ENCODE data around the gene FMNL2.

Gene FMNL2

GRCh38 chr2:152440049-152440448, 105.1 kb downstream of the FMNL2 start:
- TF ChIP-seq CTCF (conservative IDR thresholded peaks at IDR 0.05; ENCODE audit: control insufficient read depth, insufficient read depth, low read depth, low read length): no peak
- no peak overlapping the region for H3K4me3 ChIP-seq (ENCODE audit: control insufficient read depth, low read depth, low read length)
- DNase-seq (ENCODE audit: low read depth): no peak

GRCh38 chr2:152440460-152440859, 105.5 kb downstream of the FMNL2 start:
- DNase-seq (ENCODE audit: low read depth): no peak
- no peak overlapping the region for H3K4me3 ChIP-seq (ENCODE audit: control insufficient read depth, low read depth, low read length)
- no peak for TF ChIP-seq CTCF (conservative IDR thresholded peaks at IDR 0.05; ENCODE audit: control insufficient read depth, insufficient read depth, low read depth, low read length)

- no peak for TF ChIP-seq CTCF (conservative IDR thresholded peaks at IDR 0.05; ENCODE audit: control insufficient read depth, insufficient read depth, low read depth, low read length)
- no peak for DNase-seq (ENCODE audit: low read depth)
These were observed 107.0 kb downstream of the FMNL2 start for GRCh38 chr2:152441961-152442360.

GRCh38 chr2:152443771-152444170, 108.8 kb downstream of the FMNL2 start:
- peak; percentile 89 for DNase-seq (ENCODE audit: low read depth)
- TF ChIP-seq CTCF (conservative IDR thresholded peaks at IDR 0.05; ENCODE audit: control insufficient read depth, insufficient read depth, low read depth, low read length): no peak
- H3K4me3 ChIP-seq (ENCODE audit: control insufficient read depth, low read depth, low read length): no peak overlapping the region

More at GRCh38 chr2:152441961-152442360, 107.0 kb downstream of the FMNL2 start:
- H3K4me3 ChIP-seq (ENCODE audit: control insufficient read depth, low read depth, low read length): no peak overlapping the region

- TF ChIP-seq CTCF (conservative IDR thresholded peaks at IDR 0.05; ENCODE audit: control insufficient read depth, insufficient read depth, low read depth, low read length): no peak
- H3K4me3 ChIP-seq (ENCODE audit: control insufficient read depth, low read depth, low read length): no peak overlapping the region
These were observed 109.5 kb downstream of the FMNL2 start for GRCh38 chr2:152444448-152444847.

GRCh38 chr2:152445375-152445774, 110.4 kb downstream of the FMNL2 start:
- TF ChIP-seq CTCF (conservative IDR thresholded peaks at IDR 0.05; ENCODE audit: control insufficient read depth, insufficient read depth, low read depth, low read length): no peak
- H3K4me3 ChIP-seq (ENCODE audit: control insufficient read depth, low read depth, low read length): no peak overlapping the region
- DNase-seq (ENCODE audit: low read depth): no peak

More at GRCh38 chr2:152444448-152444847, 109.5 kb downstream of the FMNL2 start:
- DNase-seq (ENCODE audit: low read depth): no peak

GRCh38 chr2:152445791-152446201, 110.8 kb downstream of the FMNL2 start:
- H3K4me3 ChIP-seq (ENCODE audit: control insufficient read depth, low read depth, low read length): no peak overlapping the region
- no peak for TF ChIP-seq CTCF (conservative IDR thresholded peaks at IDR 0.05; ENCODE audit: control insufficient read depth, insufficient read depth, low read depth, low read length)
- DNase-seq (ENCODE audit: low read depth): peak; percentile 97

Measured in fibroblast of mammary gland (primary cell).